Upper lobe of left lung (tissue), 4 donors: Measurements from ENCODE around the gene EPHA5.

Source experiments
- POLR2A ChIP-seq, 4 donors: fragments of 450-650 bp; IDR thresholded peaks; one replicate each; pipeline ENCODE4 v1.5.1; 2016 to 2017; ENCODE audit warnings: antibody characterized with exemption in 4 of 4, mild to moderate bottlenecking in 2 of 4
- POLR2AphosphoS5 ChIP-seq, 2 donors: sonication (generic); formaldehyde crosslinking; IDR thresholded peaks; one replicate each; pipeline ENCODE4 v1.5.1; 2017; ENCODE audit warnings: antibody characterized with exemption in 2 of 2
- TF ChIP-seq, protein P1 (sequence below), 6 experiments: fragments of 450-650 bp in 4 of 6; fragments of 200-600 bp in 2 of 6; sonication (generic) in 2 of 6; IDR thresholded peaks; one replicate each; pipeline ENCODE4 v1.5.1; 2016 to 2019; ENCODE audit warnings: antibody characterized with exemption in 6 of 6

DNA sequence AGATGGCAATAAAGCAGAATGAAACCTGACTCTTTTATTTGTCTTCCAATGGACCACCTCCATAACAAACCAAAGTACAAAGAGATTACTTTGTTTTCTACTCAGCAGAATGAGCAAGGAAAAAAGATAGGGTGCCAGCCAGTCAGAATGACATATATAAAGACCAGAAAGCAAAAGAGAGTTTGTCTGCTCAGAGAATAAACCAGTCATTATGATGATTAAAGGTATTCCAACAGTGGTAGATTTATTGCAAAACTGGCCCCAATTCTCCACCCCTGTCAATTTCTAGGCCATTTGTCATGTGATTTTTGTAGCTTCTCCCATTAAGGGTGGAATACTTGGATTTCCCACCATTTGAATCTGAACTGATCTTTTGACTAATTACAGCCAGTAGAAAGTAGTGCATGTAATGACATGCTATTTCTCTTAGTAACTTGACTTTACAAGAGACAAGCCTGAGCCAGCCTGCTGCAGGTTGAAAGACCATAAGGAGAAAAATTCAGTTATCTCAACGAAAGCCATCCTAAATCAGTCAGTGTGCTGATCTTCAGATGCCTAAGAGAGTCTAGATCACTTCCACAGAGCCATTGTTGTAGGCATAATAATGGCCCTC is 203.1 kb downstream of the EPHA5 start:
- TF ChIP-seq, protein P1, sequence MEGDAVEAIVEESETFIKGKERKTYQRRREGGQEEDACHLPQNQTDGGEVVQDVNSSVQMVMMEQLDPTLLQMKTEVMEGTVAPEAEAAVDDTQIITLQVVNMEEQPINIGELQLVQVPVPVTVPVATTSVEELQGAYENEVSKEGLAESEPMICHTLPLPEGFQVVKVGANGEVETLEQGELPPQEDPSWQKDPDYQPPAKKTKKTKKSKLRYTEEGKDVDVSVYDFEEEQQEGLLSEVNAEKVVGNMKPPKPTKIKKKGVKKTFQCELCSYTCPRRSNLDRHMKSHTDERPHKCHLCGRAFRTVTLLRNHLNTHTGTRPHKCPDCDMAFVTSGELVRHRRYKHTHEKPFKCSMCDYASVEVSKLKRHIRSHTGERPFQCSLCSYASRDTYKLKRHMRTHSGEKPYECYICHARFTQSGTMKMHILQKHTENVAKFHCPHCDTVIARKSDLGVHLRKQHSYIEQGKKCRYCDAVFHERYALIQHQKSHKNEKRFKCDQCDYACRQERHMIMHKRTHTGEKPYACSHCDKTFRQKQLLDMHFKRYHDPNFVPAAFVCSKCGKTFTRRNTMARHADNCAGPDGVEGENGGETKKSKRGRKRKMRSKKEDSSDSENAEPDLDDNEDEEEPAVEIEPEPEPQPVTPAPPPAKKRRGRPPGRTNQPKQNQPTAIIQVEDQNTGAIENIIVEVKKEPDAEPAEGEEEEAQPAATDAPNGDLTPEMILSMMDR (IDR thresholded peaks at IDR 0.05), result no peak
- TF ChIP-seq POLR2A (IDR thresholded peaks at IDR 0.05) (no peak), POLR2AphosphoS5 (IDR thresholded peaks at IDR 0.05) (no peak)
